GM12878 (cell line): Measurements from ENCODE around the gene ADCY5. TPM values are rescaled to one million over a fixed set of nuclear protein-coding genes. Genes with fewer than 3 reads are reported as not detected.

Experiments used
- ATAC-seq: fragments of 200-7000 bp; cut with Tn5 transposase; 3 replicates; pipeline ENCODE4 v1.9.1; 2020; ENCODE audit warnings: mild to moderate bottlenecking, moderate library complexity
- BruUV-seq: library from RNA; stranded (reverse); fragments of 400-500 nt; replicated peaks from 2 replicates; lab custom pipeline; 2021; lab: Mats Ljungman, UMichigan
- CTCF ChIA-PET: fragments of 300-600 bp; sonication (Branson Sonifier 250); formaldehyde crosslinking; extraction: SDS; loops from one replicate; lab custom pipeline; 2021; ENCODE audit warnings: inconsistent platforms; lab: Yijun Ruan, JAX
- POLR2A ChIA-PET: fragments of 350-600 bp; formaldehyde crosslinking; extraction: SDS; loops from one replicate; lab custom pipeline; 2021; ENCODE audit warnings: inconsistent platforms; lab: Charles Lee
- RAD21 ChIA-PET: fragments of 300-600 bp; sonication (Branson Sonifier 250); formaldehyde crosslinking; loops from one replicate; lab custom pipeline; 2023; ENCODE audit warnings: antibody characterized with exemption; ENCODE audit not compliant: unreplicated experiment; lab: Charles Lee
- SMC1A ChIA-PET: fragments of 300-600 bp; sonication (Branson Sonifier 250); formaldehyde crosslinking; loops from one replicate; lab custom pipeline; 2023; ENCODE audit not compliant: unreplicated experiment, uncharacterized antibody; lab: Charles Lee
- DNase-seq: peaks from one replicate; pipeline ENCODE4 v3.0.0-alpha.2; 2011; ENCODE audit warnings: low read depth, low spot score
- FAIRE-seq: peaks from 3 replicates; lab custom pipeline; 2011; peaks lifted over from hg19 to GRCh38; lab: Jason Lieb, UNC
- H2AFZ ChIP-seq: 2 replicates; pipeline ENCODE4 v1.6.0; 2011; ENCODE audit warnings: low read depth, low read length, control low read depth; ENCODE audit not compliant: control insufficient read depth
- H3K27ac ChIP-seq: 2 replicates; pipeline ENCODE4 v1.5.1; 2011; ENCODE audit warnings: control low read depth; ENCODE audit not compliant: control insufficient read depth, insufficient read depth
- H3K27me3 ChIP-seq, 2 experiments: replicated peaks in 1 of 2; 2 replicates each; pipeline versions ENCODE4 v1.6.0 to v1.6.1; 2011; ENCODE audit warnings: low read length in 1 of 2; ENCODE audit not compliant: control insufficient read depth in 2 of 2, insufficient read depth in 2 of 2
- H3K36me3 ChIP-seq, 2 experiments: 2 replicates each; pipeline ENCODE4 v1.5.1; 2011; ENCODE audit warnings: low read length in 1 of 2; ENCODE audit not compliant: control insufficient read depth in 2 of 2, insufficient read depth in 2 of 2
- H3K4me1 ChIP-seq: 2 replicates; pipeline ENCODE4 v1.6.1; 2011; ENCODE audit warnings: mild to moderate bottlenecking, low read length, moderate library complexity, mixed read lengths; ENCODE audit not compliant: control insufficient read depth, insufficient read depth
- H3K4me2 ChIP-seq: 2 replicates; pipeline ENCODE4 v1.6.0; 2011; ENCODE audit warnings: control low read depth; ENCODE audit not compliant: control insufficient read depth, insufficient read depth
- H3K4me3 ChIP-seq: fragments of 200-600 bp; sonication (generic); 2 replicates; pipeline ENCODE4 v1.5.1; 2016
- H3K79me2 ChIP-seq: 2 replicates; pipeline ENCODE4 v1.6.0; 2011; ENCODE audit warnings: low read length; ENCODE audit not compliant: control insufficient read depth, insufficient read depth
- H3K9ac ChIP-seq: 2 replicates; pipeline ENCODE4 v1.8.0; 2011; ENCODE audit warnings: low read length, control low read depth, mixed read lengths; ENCODE audit not compliant: control insufficient read depth, insufficient read depth
- H3K9me3 ChIP-seq: replicated peaks from 3 replicates; pipeline ENCODE4 v1.5.1; 2011; ENCODE audit warnings: mild to moderate bottlenecking, low read length; ENCODE audit not compliant: control insufficient read depth, insufficient read depth
- H4K20me1 ChIP-seq: 2 replicates; pipeline ENCODE4 v1.6.0; 2011; ENCODE audit not compliant: control insufficient read depth, insufficient read depth
- BHLHE40 ChIP-seq, 2 experiments: fragments of 450-650 bp in 1 of 2; IDR thresholded peaks; 2 replicates each; pipeline ENCODE4 v1.6.1; 2011 to 2017; ENCODE audit warnings: low read depth in 2 of 2, borderline replicate concordance in 1 of 2, improper control_type of control experiment in 1 of 2, low read length in 1 of 2, mild to moderate bottlenecking in 1 of 2
- CBX5 ChIP-seq: sonication (generic); IDR thresholded peaks from 2 replicates; pipeline ENCODE4 v1.6.1; 2016; ENCODE audit warnings: low read depth, moderate library complexity, mild to moderate bottlenecking, inconsistent platforms
- DPF2 ChIP-seq: fragments of 450-650 bp; IDR thresholded peaks from 2 replicates; pipeline ENCODE4 v1.6.1; 2017; ENCODE audit warnings: mild to moderate bottlenecking
- GATAD2B ChIP-seq: fragments of 450-650 bp; conservative IDR thresholded peaks from 2 replicates; pipeline ENCODE4 v1.6.1; 2017; ENCODE audit warnings: low read depth, mild to moderate bottlenecking, moderate library complexity
- HDAC2 ChIP-seq: fragments of 200-600 bp; sonication (generic); IDR thresholded peaks from 2 replicates; pipeline ENCODE4 v1.6.1; 2017
- IKZF1 ChIP-seq: fragments of 450-650 bp; conservative IDR thresholded peaks from 2 replicates; pipeline ENCODE4 v1.6.1; 2017; ENCODE audit warnings: antibody characterized with exemption, mild to moderate bottlenecking
- IKZF2 ChIP-seq, 2 experiments: fragments of 450-650 bp; IDR thresholded peaks; 2 replicates each; pipeline ENCODE4 v1.6.1; 2017; ENCODE audit warnings: mild to moderate bottlenecking in 2 of 2, moderate library complexity in 2 of 2
- MEF2B ChIP-seq: fragments of 450-650 bp; IDR thresholded peaks from 2 replicates; pipeline ENCODE4 v1.6.1; 2018; ENCODE audit warnings: mild to moderate bottlenecking, moderate library complexity; ENCODE audit not compliant: partially characterized antibody, poor library complexity, severe bottlenecking
- MTA2 ChIP-seq: fragments of 450-650 bp; IDR thresholded peaks from 2 replicates; pipeline ENCODE4 v1.6.1; 2016; ENCODE audit warnings: low read depth, mild to moderate bottlenecking, moderate library complexity
- MYB ChIP-seq: fragments of 150-350 bp; IDR thresholded peaks from 2 replicates; pipeline ENCODE4 v1.6.1; 2014; ENCODE audit warnings: mild to moderate bottlenecking, low read depth, low read length, borderline replicate concordance
- NBN ChIP-seq: fragments of 450-650 bp; IDR thresholded peaks from 2 replicates; pipeline ENCODE4 v1.6.1; 2016
- NR2C1 ChIP-seq: fragments of 450-650 bp; IDR thresholded peaks from 2 replicates; pipeline ENCODE4 v1.6.1; 2017; ENCODE audit warnings: antibody characterized with exemption, mild to moderate bottlenecking, moderate library complexity
- NR2F1 ChIP-seq: fragments of 450-650 bp; conservative IDR thresholded peaks from 2 replicates; pipeline ENCODE4 v1.6.1; 2017; ENCODE audit warnings: mild to moderate bottlenecking
- NRF1 ChIP-seq: conservative IDR thresholded peaks from 2 replicates; pipeline ENCODE4 v1.6.1; 2011; ENCODE audit warnings: mild to moderate bottlenecking, low read depth, low read length, improper control_type of control experiment
- RAD51 ChIP-seq: fragments of 450-650 bp; IDR thresholded peaks from 2 replicates; pipeline ENCODE4 v1.6.1; 2016; ENCODE audit warnings: moderate library complexity, mild to moderate bottlenecking, inconsistent platforms
- RUNX3 ChIP-seq: IDR thresholded peaks from 2 replicates; pipeline ENCODE4 v1.6.1; 2012; ENCODE audit warnings: low read length, inconsistent platforms
- SPI1 ChIP-seq: IDR thresholded peaks from 2 replicates; pipeline ENCODE4 v1.6.1; 2011; ENCODE audit warnings: low read depth, mild to moderate bottlenecking, low read length, moderate library complexity, borderline replicate concordance; ENCODE audit not compliant: insufficient read depth
- ZNF622 ChIP-seq: fragments of 450-650 bp; IDR thresholded peaks from 2 replicates; pipeline ENCODE4 v1.6.1; 2017; ENCODE audit warnings: mild to moderate bottlenecking, inconsistent platforms
- WGBS: methylation state at CpG from one replicate; pipeline ENCODE4 v1.1.6; 2016; ENCODE audit warnings: low lambda C conversion rate; ENCODE audit not compliant: insufficient replicate concordance, insufficient coverage; ENCODE audit errors: missing lambda C conversion rate; 5-methylcytosine and 5-hydroxymethylcytosine counted together
- in situ Hi-C: fragments of 300-500 bp; cut with MboI; formaldehyde crosslinking; loops from 9 replicates; pipeline ENCODE4 v1.14.3; 2018; ENCODE audit warnings: mixed read lengths
- intact Hi-C: fragments of 100-400 bp; cut with micrococcal nuclease; formaldehyde crosslinking; loops from one replicate; pipeline ENCODE4 v1.14.2; 2022; ENCODE audit not compliant: unreplicated experiment
- polyA plus RNA-seq, 11 experiments: library from polyadenylated mRNA; depleted of rRNA in 4 of 11; unstranded in 6 of 11; stranded (reverse) in 5 of 11; fragments of >200 nt; fragmentation: Nextera tagmentation in 4 of 11; fragmentation: Illumina TruSeq in 1 of 11; extraction: Ambion mirVana in 4 of 11; extraction: Trizol in 1 of 11; gene quantifications; 1 replicate in 1 of 11; 2 replicates in 10 of 11; pipeline versions ENCODE4 v1.2.1 to v1.2.3, GENCODE V29; 2011 to 2016; ENCODE audit warnings: inconsistent platforms in 2 of 11, missing spikeins in 2 of 11, low read depth in 1 of 11
- total RNA-seq, 4 experiments: library from RNA; depleted of rRNA in 3 of 4; stranded (reverse); fragments of >200 nt in 3 of 4; fragmentation: Illumina TruSeq in 1 of 4; extraction: Trizol in 1 of 4; gene quantifications; 2 replicates each; pipeline versions ENCODE4 v1.2.1 to v1.2.3, GENCODE V29; 2013 to 2021
- TF ChIP-seq, protein P1 (sequence below): fragments of 450-650 bp; IDR thresholded peaks from 2 replicates; pipeline ENCODE4 v1.6.1; 2017; ENCODE audit warnings: low read depth, mild to moderate bottlenecking, moderate library complexity

ADCY5 gene
- total and polyA plus RNA-seq, 10 of the 15 experiments (the other 5 are each of a cell fraction or from before 2014, with no cell fraction given), result under 0.01 to 0.24 (median 0.02) TPM; not detected in 4

DNA sequence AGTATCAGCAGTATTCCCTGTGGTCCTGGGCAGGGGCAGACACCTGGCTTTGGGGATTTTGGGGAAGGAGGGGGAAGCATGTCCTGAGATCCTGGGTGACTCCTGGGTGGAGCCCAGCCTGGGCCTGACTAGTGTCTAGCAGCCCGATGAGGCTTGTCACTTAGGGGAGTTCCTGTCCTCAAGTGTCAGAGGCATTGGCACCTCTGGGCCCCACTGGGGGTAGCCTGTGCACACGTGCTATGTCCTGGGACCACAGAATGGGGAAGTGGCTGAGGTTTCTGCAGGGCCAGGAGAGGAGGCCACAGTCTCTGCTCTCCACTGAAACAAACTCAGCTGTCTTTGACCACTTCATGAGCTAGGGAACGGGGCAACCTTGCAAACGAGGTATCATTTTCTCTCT, 31.5 kb upstream of the ADCY5 start:
- no peaks in the 10 kb centered on the region for H4K20me1 ChIP-seq
- H3K27me3 ChIP-seq, result no peaks in the 10 kb centered on the region
- H3K9ac ChIP-seq, result no peak overlapping the region
- FAIRE-seq, result no peak
- H3K9me3 ChIP-seq, result no peaks in the 10 kb centered on the region
- H3K79me2 ChIP-seq, result no peaks in the 10 kb centered on the region
- WGBS, result 13% methylated on average over 4 of the region's 4 CpGs
- no peaks in the 10 kb centered on the region for H3K36me3 ChIP-seq
- H3K4me2 ChIP-seq, result no peak overlapping the region
- no peak overlapping the region for H3K27ac ChIP-seq
- CTCF ChIA-PET, result no interaction called here
- peak; percentile 24 for DNase-seq
- H2AFZ ChIP-seq, result no peak overlapping the region
- ATAC-seq, result peak; percentile 93
- POLR2A ChIA-PET, result no interaction called here
- no peak overlapping the region for H3K4me3 ChIP-seq
- RAD21 ChIA-PET, result no interaction called here
- H3K4me1 ChIP-seq, result no peaks in the 10 kb centered on the region
- BruUV-seq, result no TSS peak
- SMC1A ChIA-PET, result interaction anchor here (0.7 kb wide), 1 partner anchor 91 kb away, joined by 4 read pairs; no protein-coding TSS in a partner anchor
- intact Hi-C loops, result no loop called here
- TF ChIP-seq MEF2B, result peak; percentile 22
- TF ChIP-seq RUNX3, result peak; percentile 30; the same call in 1 of the 2 replicates
- TF ChIP-seq ZNF622, result no peak
- peak; percentile 48; the same call in 1 of the 2 replicates for TF ChIP-seq NR2F1
- TF ChIP-seq DPF2, result 0 out of 2 replicates have a peak, but pooled peaks have one; percentile 37
- TF ChIP-seq GATAD2B, result peak; percentile 46; the same call in 1 of the 2 replicates
- TF ChIP-seq CBX5, result no peak
- TF ChIP-seq, protein P1, sequence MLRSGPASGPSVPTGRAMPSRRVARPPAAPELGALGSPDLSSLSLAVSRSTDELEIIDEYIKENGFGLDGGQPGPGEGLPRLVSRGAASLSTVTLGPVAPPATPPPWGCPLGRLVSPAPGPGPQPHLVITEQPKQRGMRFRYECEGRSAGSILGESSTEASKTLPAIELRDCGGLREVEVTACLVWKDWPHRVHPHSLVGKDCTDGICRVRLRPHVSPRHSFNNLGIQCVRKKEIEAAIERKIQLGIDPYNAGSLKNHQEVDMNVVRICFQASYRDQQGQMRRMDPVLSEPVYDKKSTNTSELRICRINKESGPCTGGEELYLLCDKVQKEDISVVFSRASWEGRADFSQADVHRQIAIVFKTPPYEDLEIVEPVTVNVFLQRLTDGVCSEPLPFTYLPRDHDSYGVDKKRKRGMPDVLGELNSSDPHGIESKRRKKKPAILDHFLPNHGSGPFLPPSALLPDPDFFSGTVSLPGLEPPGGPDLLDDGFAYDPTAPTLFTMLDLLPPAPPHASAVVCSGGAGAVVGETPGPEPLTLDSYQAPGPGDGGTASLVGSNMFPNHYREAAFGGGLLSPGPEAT, result peak; percentile 43; the same call in 1 of the 2 replicates
- peak; percentile 51; the same call in 1 of the 2 replicates for TF ChIP-seq MTA2
- no peak for TF ChIP-seq MYB
- no peak for TF ChIP-seq NRF1
- peak; percentile 83; the same call in 1 of the 2 replicates for TF ChIP-seq SPI1
- peak; percentile 89 to 95 for TF ChIP-seq BHLHE40 (IDR thresholded peaks at IDR 0.05; ENCODE audit: borderline replicate concordance in 1 of 2, low read depth in 2 of 2, low read length in 1 of 2)
- TF ChIP-seq IKZF2 (IDR thresholded peaks at IDR 0.05), result peak; percentile 66 to 67; a peak in 2 of 4 replicates
- peak; percentile 77 for TF ChIP-seq IKZF1
- no peak for TF ChIP-seq NR2C1
- no peak for TF ChIP-seq HDAC2
- TF ChIP-seq NBN, result 0 out of 2 replicates have a peak, but pooled peaks have one; percentile 22
- TF ChIP-seq RAD51, result peak; percentile 46; the same call in 1 of the 2 replicates
- in situ Hi-C loops, result no loop called here
